HG02852 (cell line): Measurements from ENCODE around the gene C1orf141.
"Not testable (repeated sequence)": the region's sequence is repeated elsewhere in the genome, so short reads cannot be mapped to it uniquely, and the experiment has no call there.

Experiments
- ATAC-seq: cut with Tn5 transposase; IDR thresholded peaks from one replicate; pipeline ENCODE4 v1.9.1; 2021; ENCODE audit warnings: mild to moderate bottlenecking, moderate library complexity; ENCODE audit not compliant: unreplicated experiment

C1orf141 gene

DNA sequence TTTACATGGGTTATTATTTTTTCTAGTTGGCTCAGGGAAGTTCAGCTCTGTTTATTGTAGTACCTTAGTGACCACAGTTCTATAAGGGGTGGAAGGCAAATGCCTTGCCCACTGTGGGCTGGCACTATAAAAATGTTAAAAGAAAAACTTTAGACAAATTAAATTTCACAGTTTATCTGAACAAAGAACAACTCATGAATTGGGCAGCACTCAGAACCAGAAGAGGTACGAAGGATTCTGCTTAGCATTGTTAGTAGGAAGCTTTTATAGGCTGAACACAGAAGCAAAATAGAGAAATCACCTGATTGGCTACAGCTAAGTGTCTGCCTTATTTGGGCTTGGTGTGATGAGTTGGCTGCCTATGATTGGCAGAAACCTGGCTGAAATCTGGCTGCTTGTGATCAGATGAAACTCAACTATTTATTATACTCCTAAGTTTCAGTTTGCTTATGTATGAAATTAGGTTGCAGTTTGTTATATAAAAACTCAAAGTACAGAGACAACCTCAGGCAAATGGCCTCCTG, 45.0 kb downstream of the C1orf141 start:
- ATAC-seq = no peak

DNA sequence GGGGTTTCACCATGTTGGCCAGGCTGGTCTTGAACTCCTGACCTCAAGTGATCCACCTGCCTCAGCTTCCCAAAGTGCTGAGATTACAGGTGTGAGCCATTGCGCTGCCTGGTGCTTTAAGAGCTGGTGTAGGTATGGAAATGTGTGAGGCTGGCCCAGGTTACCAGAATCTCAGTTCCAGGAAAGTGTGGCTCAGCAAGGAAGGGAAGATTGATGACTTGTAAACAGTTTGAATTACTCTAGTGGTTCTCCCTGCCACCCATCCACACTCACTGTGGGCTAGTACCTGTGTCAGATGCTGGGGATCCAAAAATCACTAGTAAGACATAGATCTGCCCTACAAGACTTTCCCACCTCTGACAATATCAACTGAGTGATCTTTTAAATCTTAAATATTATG, 46.3 kb downstream of the C1orf141 start:
- ATAC-seq = no peak

DNA sequence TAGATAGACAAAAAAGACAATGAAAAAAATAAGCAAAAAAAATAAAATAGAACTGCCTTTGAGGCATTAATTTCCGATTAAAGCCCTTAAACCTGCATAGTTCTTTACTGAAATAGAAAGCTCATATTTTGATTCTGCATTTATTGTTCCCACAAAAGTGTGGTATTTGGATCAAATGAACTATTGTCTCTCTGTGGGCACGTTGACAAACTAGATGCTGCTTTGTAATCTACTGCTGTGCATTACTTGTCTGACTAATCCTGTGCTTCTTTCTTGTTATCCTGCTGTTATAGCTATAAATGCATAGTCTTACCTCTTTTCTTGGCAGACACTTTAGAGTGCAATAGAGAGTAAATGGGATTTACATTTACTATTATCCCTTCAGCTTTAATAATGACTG, 49.4 kb downstream of the C1orf141 start:
- ATAC-seq = no peak

DNA sequence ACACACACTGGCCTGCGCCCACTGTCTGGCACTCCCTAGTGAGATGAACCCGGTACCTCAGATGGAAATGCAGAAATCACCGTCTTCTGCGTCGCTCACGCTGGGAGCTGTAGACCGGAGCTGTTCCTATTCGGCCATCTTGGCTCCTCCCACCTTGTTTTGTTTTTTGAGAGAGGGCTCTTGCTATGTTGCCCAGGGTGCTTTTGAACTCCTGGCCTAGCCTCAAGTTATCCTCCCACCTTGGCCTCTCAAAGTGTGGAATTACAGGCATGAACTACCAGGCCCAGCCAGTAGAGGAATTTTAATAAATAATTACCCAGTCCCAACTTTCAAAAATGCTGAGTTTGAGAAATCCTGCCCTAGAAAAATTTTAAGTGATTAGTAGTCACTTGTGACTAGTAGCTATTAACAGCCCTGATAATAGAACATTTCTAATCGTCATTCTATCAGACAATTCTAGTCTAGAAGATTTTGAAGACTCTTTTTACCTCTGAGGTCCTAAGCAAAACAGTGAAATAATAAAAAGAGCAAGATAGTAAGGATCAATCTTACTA, 49.9 kb downstream of the C1orf141 start:
- ATAC-seq = no peak

DNA sequence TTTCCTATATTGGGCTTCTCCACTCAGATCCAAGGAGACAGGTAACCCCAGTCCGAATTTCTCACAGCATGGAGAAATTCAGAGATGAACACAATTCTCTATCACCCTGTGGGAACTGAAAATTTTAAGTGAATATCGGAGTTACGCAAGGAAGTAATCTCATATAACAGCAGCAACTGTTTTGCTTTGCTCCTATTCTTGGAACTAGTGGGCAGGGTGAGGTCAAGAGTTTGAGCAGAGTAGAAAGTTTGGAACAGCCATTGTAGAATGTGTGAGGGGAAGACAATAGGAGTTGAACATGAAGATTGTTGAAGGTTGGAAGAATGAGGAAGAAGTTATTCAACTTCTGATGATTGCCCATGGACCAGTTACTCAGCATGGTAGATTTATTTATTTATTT, 56.5 kb downstream of the C1orf141 start:
- no peak for ATAC-seq

DNA sequence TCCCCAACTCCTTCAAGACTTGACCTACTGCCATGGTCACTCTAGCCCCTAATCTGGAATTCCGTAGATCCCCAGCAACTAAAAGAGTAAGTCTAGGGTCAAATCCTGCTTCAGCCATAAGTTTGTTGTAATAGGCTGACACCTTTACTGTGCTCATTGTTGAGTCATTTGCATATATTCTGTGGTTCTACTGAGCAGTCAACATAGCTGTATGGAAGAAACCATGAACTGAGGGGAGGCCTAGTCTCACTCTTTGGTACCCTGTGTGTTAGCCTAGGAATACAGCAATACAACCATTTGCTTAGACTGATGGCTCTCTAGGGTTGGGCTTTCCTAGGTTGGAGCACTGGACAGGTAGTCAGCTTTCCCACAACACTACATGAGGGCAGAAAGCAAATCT, 57.2 kb downstream of the C1orf141 start:
- ATAC-seq = no peak

DNA sequence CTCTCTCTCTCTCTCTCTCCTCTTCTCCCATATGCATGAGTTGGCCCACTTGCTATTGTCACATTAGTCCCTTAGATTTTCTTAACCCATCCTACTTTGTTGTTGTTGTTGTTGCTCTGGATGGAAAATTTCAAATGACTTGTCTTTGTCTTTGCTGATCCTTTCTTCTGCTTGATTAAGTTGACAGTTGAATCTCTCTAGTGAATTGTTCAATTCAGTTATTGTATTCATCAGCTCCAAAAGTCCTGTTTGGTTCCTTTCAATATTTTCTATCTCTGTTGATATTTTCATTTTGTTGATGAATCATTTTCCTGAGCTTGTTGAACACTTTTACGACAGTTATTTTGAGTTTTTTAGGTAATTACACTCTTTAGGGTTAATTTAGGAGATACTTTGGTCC, 62.0 kb downstream of the C1orf141 start:
- ATAC-seq = no peak

DNA sequence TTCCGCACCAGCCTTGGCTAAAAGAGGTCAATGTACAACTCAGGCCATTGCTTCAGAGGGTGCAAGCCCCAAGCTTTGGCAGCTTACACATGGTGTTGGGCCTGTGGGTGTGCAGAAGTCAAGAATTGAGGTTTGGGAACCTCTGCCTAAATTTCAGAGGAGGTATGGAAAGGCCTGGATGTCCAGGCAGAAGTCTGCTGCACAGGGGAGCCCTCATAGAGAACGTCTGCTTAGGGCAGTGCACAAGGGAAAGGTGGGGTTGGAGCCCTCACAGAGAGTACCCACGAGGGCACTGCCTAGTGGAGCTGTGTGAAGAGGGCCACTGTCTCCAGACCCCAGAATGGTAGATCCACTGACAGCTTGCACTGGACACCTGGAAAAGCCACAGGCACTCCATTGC, 67.1 kb downstream of the C1orf141 start:
- not testable (repeated sequence) for ATAC-seq

DNA sequence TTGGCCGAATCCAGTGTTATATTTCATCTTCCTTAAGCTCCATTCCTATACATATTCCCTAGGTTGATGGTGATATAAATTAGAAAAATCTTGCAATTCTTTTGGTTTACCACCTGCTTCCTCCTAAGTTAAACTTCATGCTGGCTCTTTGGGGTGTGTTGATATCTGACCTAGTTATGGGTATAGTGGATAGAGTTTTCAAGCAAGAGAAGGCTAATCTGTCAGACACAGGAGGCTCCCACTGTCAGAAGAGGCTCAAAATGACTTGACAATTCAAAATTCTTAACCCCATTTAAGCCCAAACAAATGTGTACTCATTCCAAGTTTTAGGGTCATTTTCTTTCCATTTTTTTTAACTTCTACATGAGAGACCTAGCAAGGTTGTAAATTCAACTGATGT, 72.4 kb downstream of the C1orf141 start:
- ATAC-seq = no peak

DNA sequence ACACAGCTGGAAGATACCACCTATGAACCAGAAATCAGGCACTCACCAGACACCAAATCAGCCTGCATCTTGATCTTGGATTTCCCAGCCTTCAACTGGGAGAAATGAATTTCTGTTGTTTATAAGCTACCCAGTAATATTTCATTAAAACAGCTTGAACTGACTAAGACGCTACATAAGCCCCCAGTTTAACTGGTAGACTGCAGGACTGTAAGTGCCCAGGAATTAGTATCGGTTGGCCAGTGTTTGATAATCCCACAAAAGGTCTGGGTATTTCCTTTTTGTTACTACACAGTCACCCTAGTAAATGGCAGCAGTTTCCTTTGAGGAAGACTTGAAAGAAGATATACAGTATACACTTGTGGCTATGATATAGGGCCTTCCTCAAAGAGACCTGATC, 73.5 kb downstream of the C1orf141 start:
- ATAC-seq = no peak

DNA sequence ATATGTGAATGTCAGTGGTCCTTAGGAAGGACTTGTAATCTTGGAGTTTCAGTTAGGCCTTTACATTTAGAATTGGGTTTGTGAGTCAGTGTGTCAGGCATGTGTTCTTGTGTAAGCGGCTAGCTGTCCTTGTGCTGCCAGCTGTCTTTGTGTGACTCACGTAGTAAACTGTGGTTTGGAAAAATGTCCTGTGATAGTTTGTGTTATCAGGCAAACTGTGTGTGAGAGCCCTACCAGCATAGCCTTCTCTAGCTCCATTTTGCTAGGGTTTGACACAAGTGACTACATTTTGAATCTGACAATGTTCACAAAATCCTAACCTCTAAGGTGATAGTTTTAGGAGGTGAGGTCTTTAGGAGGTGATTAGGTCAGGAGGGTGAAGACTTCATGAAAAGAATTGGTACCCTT, 74.0 kb downstream of the C1orf141 start:
- ATAC-seq = no peak

DNA sequence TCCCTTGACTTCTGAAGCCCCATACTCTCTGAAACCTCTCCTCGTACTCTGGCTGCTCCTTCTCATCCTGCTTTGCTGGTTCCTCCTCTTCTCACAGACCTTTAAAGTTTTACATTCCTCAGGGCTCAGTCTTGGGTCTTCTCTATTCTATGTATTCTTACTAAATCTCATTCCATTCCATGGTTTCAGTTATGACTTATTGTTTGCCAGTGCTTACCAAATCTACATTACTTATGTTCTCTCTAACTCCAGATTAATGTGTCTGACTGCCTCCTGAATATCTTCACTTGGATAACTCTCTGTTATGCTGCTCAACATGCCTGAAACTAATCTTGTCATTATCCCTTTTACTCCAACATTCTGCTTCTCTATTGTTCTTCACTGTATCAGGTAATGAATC, 75.4 kb downstream of the C1orf141 start:
- ATAC-seq = no peak

DNA sequence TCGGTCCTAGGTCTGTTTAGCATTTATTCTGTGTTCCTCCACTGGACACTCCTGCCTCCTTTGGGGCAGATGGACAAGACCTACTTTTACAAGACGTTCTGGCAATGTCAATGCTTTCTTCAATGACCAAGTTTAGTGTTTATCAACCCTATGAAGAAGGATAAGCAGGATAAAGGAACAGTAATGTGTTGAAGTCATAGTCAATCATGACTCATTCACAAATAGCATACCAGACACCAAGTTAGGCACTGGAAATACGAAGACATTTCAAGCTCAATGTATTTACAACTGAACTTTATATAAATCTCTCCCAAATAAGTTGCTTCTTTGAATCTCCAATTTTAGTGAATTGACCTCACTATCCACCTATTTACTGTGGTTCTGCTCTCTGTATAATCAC, 76.0 kb downstream of the C1orf141 start:
- no peak for ATAC-seq

DNA sequence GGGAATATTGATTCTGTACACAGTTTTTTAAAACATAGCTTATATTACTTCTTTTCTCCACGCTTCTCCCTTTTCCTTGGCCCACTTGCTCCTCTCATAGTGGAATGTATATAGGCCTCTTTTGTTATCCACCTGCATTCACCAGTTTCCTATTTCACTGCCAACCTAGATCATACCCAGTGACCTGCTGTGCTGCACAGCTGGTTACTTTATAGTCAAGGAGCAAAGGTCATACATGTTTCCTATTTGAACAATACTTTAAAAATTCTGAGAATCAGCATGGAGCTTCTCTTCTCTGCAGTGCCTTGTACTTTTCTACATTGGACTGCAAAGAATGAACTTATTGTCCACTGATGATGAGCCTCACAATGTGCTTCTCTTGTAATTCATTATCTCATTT, 76.5 kb downstream of the C1orf141 start:
- ATAC-seq = no peak

DNA sequence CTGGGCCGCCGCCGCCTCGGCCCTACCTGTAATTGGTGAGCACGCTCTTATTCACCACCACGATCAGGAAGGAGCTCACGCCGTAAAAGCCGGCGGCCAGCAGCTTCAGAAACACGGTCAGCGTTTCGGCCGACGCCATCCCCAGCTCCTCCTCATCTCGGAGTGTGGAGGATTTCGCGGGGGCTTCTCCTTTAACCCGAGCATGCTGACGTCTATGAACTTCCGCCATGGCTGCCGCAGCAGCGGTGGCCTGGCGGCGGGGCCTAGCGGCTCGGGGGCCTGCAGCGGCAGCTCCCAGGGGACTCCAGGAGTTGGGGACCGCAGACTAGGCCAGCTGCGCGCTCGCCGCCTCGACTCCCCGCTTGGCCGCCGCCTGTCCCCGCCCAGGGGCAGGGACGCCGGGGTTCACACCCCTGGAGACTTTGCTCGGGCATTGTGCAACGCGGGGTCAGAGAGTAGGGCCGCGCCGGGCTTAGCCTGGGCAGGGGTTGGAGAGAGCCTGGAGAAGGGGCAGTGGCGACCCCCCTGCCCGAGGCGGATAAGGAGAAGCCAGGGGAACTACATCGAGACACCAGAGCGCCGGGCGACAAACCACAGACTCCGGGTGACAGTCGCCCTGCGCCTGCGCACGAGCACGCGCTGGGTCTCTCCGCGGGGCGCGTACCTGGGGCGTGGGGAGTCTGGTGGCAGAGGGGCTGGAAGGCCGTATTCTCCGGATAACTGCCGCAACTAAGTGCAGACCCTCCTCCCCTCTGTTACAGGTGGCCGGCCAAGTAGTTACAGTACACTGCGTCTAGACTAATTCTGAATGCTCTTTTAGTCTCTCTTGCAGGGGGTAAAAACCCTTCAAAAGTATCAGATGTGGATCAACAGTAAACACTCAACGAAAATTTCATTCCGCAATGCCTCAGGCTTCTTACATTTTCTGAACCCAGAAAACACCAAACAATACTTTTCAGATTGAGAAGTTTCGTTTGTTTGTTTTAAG, 80.7 kb downstream of the C1orf141 start, which contains the start of gene SLC35D1:
Gene SLC35D1, minus strand, starts transcription at position 364 of the 988 bp plus-strand sequence. Its CDS starts 135 bp downstream, at position 229.
- ATAC-seq = peak; percentile 73

DNA sequence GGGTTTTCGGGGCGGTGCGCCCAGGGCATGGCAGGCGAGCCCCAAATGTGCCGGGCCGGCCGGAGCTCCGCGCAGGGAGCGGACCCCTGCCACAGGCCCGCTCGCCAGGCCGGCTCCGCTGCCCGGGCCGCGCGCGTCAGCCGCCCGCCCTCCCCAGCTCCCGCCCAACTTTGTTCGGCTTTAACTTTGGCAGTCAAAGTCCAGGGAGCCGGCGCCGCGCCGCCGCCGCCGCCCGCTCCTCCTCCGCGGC, 81.3 kb downstream of the C1orf141 start:
- ATAC-seq = peak; percentile 39

DNA sequence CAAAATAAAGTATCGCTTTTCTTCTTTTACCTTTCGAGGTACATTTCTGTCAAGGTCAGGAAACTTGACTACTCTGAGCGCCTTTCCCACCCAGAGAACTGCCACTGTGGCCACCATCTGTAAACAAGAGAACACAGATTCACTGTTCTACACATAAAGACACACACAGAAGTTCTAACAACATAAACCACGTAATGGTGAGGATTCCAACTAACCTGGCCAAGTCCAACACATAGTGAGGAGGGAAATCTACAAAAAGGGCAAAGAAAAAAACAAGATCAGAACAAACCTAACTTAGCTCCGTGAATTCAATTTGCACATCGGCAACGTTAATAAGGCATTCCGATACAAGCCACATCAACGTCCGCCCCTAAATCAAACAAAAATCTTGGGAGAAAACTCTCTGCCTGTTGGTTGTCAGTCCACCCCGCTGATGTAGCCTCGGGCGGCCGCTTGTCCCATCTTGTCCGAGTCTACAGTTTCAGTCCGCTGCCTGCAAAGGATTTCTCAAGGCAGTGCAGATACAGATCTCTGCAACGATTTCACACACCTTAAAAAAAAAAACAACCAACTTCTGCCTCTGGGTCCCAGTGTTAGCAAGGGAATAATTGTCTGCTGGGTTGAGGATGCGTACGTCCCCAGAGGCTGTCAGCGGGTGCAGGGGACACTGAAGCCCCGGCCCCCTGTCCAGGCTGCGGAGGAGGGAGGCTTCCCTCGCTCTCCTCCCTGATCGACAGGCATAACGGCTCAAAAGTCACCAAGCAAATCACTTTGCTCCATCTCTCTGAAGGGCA, 81.8 kb downstream of the C1orf141 start:
- peak; percentile 6 for ATAC-seq

DNA sequence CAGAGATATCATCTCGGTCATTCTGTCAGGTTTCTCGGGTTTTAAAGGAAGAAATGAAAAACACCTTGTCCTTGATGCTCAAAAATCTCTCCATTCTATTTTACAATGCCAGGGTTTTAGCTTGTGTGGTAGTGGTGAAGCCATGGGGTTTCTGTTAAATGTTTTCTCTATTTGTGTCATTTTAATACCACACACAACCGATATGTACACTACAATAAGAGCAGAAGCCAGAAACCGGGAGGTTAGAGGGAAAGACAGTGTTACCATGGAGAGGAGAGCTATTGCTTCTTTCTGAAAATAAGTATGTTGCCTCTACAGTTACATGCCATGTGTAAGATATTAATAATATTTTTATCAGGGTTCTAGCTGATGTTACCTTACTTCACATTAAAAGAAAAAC, 83.6 kb downstream of the C1orf141 start:
- no peak for ATAC-seq

DNA sequence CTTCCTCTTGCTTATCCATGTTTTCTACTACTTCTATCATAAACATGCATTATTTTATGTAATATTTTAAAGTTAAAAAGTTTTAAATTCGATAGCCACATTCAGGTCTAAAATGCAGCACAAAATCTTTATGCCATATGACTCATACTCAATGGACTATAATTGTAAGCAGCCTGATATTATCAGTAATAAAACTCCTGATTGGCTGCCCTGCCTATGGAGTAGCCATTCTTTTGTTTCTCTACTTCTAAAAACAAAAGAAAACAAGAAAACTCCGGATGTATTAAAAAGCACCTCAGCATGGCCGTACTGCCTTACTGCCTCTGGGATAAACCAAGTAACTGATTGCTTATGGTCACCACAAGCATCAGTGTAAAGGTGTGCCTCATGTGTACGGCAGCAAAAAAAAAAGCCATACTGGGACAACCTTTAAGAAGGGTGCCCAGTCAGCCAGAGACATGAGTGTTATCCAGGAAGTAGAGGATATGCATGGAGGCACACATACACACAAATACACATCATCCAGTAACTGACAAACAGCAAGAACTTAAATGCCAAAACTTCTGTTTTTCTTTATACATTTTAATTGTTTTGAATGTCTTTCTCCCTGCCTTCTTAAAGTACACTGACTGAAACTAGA, 90.0 kb downstream of the C1orf141 start:
- ATAC-seq = no peak

DNA sequence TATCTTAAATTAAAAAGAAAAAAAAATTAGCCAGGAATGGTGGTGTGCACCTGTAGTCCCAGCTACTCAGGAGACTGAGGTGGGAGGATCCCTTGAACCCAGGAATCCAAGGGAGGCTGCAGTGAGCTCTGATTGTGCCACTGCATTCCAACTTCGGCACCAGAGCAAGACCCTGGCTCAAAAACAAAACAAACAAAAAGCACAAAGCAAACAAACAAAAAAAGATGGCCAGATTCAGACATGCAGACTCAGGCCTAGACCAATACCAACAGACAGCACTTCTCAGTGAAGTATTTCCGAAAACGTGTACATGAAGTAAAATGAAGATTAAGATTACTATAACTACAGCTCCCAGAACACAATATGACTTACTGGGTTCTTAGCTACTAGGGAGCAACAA, 91.4 kb downstream of the C1orf141 start:
- no peak for ATAC-seq
